HepG2 (cell line): ENCODE measurements around the gene CDC34. TPM values are rescaled to one million over a fixed set of nuclear protein-coding genes. Genes with fewer than 3 reads are reported as not detected.

Experiments used
- AGO2 ChIP-seq: fragments of 200-400 bp; formaldehyde crosslinking; optimal IDR thresholded peaks from 2 replicates; pipeline ENCODE3; 2017; ENCODE audit warnings: mild to moderate bottlenecking, low read depth, low read length, moderate library complexity
- ARHGAP35 ChIP-seq: sonication (generic); formaldehyde crosslinking; IDR thresholded peaks from 2 replicates; pipeline ENCODE4 v1.9.0; 2022; ENCODE audit warnings: mild to moderate bottlenecking, inconsistent platforms, moderate library complexity, missing genetic modification reagents, borderline replicate concordance
- FOXK1 ChIP-seq: sonication (generic); formaldehyde crosslinking; IDR thresholded peaks from 2 replicates; pipeline ENCODE4 v1.4.0; 2020; ENCODE audit warnings: low read depth, missing genetic modification reagents, borderline replicate concordance
- HMG20B ChIP-seq: conservative IDR thresholded peaks from 2 replicates; pipeline ENCODE4 v1.6.1; 2016; ENCODE audit warnings: missing genetic modification reagents, missing compliant biosample characterization
- RARA ChIP-seq: IDR thresholded peaks from 2 replicates; pipeline ENCODE4 v1.6.1; 2016; ENCODE audit warnings: missing genetic modification reagents, missing compliant biosample characterization
- RNF2 ChIP-seq: fragments of 450-650 bp; conservative IDR thresholded peaks from 2 replicates; pipeline ENCODE4 v1.6.1; 2016; ENCODE audit warnings: low read depth
- TSC22D2 ChIP-seq: sonication (generic); formaldehyde crosslinking; IDR thresholded peaks from 2 replicates; pipeline ENCODE4 v1.5.1; 2020; ENCODE audit warnings: missing genetic modification reagents, mild to moderate bottlenecking, borderline replicate concordance
- ZFX ChIP-seq: sonication (generic); formaldehyde crosslinking; IDR thresholded peaks from 2 replicates; pipeline ENCODE4 v1.4.0; 2020; ENCODE audit warnings: mild to moderate bottlenecking, low read depth, missing genetic modification reagents, moderate library complexity
- ZNF17 ChIP-seq: sonication (generic); formaldehyde crosslinking; IDR thresholded peaks from 2 replicates; pipeline ENCODE4 v1.5.0; 2020; ENCODE audit warnings: mild to moderate bottlenecking, missing genetic modification reagents
- ZNF263 ChIP-seq: sonication (generic); formaldehyde crosslinking; IDR thresholded peaks from 2 replicates; pipeline ENCODE4 v1.4.0; 2020; ENCODE audit warnings: missing genetic modification reagents
- ZNF510 ChIP-seq: sonication (generic); formaldehyde crosslinking; IDR thresholded peaks from 2 replicates; pipeline ENCODE4 v1.4.0; 2020; ENCODE audit warnings: low read depth, mild to moderate bottlenecking, missing genetic modification reagents
- polyA plus RNA-seq, 8 experiments: library from polyadenylated mRNA; depleted of rRNA in 3 of 8; stranded (reverse) in 7 of 8; unstranded in 1 of 8; fragments of >200 nt; fragmentation: Illumina TruSeq in 4 of 8; extraction: Trizol in 4 of 8; gene quantifications; 2 replicates each; pipeline versions ENCODE4 v1.2.1 to v1.2.3, GENCODE V29; 2011 to 2016; ENCODE audit warnings: low read depth in 4 of 8, missing spikeins in 1 of 8, mixed read lengths in 1 of 8; ENCODE audit not compliant: insufficient read depth in 1 of 8
- total RNA-seq, 5 experiments: library from RNA; depleted of rRNA; stranded (reverse); fragments of >200 nt; fragmentation: Illumina TruSeq; extraction: Trizol; gene quantifications; 2 replicates each; pipeline ENCODE4 v1.2.3, GENCODE V29; 2016; ENCODE audit warnings: low read depth in 1 of 5
- TF ChIP-seq, protein P1 (sequence below), 2 experiments: sonication (generic) in 1 of 2; formaldehyde crosslinking in 1 of 2; IDR thresholded peaks; 2 replicates each; pipeline versions ENCODE4 v1.4.0 to v1.6.1; 2018 to 2020; ENCODE audit warnings: missing genetic modification reagents in 2 of 2, borderline replicate concordance in 1 of 2, low read depth in 1 of 2, mild to moderate bottlenecking in 1 of 2, missing biosample characterization in 1 of 2
- TF ChIP-seq, protein P2 (sequence below): IDR thresholded peaks from 2 replicates; pipeline ENCODE4 v1.6.1; 2012; ENCODE audit warnings: inconsistent platforms
- TF ChIP-seq, protein P3 (sequence below): sonication (generic); formaldehyde crosslinking; IDR thresholded peaks from 2 replicates; pipeline ENCODE4 v1.4.0; 2020; ENCODE audit warnings: missing genetic modification reagents, mild to moderate bottlenecking, borderline replicate concordance
- TF ChIP-seq, protein P4 (sequence below): IDR thresholded peaks from 2 replicates; pipeline ENCODE4 v1.6.1; 2016; ENCODE audit warnings: mild to moderate bottlenecking
- TF ChIP-seq, protein P5 (sequence below): IDR thresholded peaks from 2 replicates; pipeline ENCODE4 v1.4.0; 2020; ENCODE audit warnings: mild to moderate bottlenecking, missing genetic modification reagents
- TF ChIP-seq, protein P6 (sequence below): sonication (generic); formaldehyde crosslinking; IDR thresholded peaks from 2 replicates; pipeline ENCODE4 v1.4.0; 2020; ENCODE audit warnings: missing genetic modification reagents

The CDC34 gene
- total and polyA plus RNA-seq, 2 of the 13 experiments (the other 11 are each of a cell fraction or from before 2014, with no cell fraction given): 138 to 150 TPM

DNA sequence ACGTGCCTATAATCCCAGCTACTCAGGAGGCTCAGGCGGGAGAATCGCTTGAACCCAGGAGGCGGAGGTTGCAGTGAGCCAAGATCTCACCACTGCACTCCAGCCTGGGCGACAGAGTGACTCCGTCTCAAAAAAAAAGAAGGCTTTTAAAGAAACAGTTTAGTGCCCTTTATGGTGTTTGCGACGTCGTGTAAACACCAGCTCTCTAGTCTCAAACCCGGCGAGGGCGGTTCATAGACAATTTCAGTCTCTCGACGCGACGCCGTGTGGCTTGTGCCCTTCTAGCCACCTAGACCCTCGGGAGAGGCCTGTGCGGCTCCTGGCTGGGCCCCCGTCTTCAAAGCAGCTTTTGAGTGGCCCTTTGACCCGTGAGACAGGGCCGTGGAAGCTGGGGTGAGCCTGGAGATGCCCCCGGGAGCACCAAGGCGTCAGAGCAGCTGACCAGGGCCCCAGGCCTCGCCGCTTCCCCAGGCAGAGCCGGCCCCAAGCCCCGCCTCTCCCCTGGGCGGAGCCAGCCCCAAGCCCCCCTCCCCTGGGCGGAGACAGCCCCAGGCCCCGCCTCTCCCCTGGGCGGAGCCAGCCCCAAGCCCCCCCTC is 40.3 kb upstream of the CDC34 start (continued):
- TF ChIP-seq HMG20B (CRISPR knock-in tag) (0 out of 2 replicates have a peak, but pooled peaks have one; percentile 27), ZNF263 (CRISPR knock-in tag) (peak; percentile 76), AGO2 (peak; percentile 46), ARHGAP35 (CRISPR knock-in tag) (peak; percentile 46; the same call in 1 of the 2 replicates), ZFX (CRISPR knock-in tag) (peak; percentile 93), RARA (CRISPR knock-in tag) (peak; percentile 38; the same call in 1 of the 2 replicates), RNF2 (peak; percentile 58; the same call in 1 of the 2 replicates), ZNF510 (CRISPR knock-in tag) (peak; percentile 42; the same call in 1 of the 2 replicates), FOXK1 (CRISPR knock-in tag) (no peak; the same call in 1 of the 2 replicates), ZNF17 (CRISPR knock-in tag) (no peak), TSC22D2 (CRISPR knock-in tag) (no peak)
- TF ChIP-seq, protein P1, sequence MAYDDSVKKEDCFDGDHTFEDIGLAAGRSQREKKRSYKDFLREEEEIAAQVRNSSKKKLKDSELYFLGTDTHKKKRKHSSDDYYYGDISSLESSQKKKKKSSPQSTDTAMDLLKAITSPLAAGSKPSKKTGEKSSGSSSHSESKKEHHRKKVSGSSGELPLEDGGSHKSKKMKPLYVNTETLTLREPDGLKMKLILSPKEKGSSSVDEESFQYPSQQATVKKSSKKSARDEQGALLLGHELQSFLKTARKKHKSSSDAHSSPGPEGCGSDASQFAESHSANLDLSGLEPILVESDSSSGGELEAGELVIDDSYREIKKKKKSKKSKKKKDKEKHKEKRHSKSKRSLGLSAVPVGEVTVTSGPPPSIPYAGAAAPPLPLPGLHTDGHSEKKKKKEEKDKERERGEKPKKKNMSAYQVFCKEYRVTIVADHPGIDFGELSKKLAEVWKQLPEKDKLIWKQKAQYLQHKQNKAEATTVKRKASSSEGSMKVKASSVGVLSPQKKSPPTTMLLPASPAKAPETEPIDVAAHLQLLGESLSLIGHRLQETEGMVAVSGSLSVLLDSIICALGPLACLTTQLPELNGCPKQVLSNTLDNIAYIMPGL (CRISPR knock-in tag; IDR thresholded peaks at IDR 0.05; ENCODE audit: borderline replicate concordance in 1 of 2, low read depth in 1 of 2): peak; percentile 36 to 70; a peak in 2 of 4 replicates
- TF ChIP-seq, protein P2, sequence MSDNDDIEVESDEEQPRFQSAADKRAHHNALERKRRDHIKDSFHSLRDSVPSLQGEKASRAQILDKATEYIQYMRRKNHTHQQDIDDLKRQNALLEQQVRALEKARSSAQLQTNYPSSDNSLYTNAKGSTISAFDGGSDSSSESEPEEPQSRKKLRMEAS: peak; percentile 57
- TF ChIP-seq, protein P3, sequence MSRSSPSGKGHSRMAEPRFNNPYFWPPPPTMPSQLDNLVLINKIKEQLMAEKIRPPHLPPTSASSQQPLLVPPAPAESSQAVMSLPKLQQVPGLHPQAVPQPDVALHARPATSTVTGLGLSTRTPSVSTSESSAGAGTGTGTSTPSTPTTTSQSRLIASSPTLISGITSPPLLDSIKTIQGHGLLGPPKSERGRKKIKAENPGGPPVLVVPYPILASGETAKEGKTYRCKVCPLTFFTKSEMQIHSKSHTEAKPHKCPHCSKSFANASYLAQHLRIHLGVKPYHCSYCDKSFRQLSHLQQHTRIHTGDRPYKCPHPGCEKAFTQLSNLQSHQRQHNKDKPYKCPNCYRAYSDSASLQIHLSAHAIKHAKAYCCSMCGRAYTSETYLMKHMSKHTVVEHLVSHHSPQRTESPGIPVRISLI: 0 out of 2 replicates have a peak, but pooled peaks have one; percentile 27
- TF ChIP-seq, protein P4, sequence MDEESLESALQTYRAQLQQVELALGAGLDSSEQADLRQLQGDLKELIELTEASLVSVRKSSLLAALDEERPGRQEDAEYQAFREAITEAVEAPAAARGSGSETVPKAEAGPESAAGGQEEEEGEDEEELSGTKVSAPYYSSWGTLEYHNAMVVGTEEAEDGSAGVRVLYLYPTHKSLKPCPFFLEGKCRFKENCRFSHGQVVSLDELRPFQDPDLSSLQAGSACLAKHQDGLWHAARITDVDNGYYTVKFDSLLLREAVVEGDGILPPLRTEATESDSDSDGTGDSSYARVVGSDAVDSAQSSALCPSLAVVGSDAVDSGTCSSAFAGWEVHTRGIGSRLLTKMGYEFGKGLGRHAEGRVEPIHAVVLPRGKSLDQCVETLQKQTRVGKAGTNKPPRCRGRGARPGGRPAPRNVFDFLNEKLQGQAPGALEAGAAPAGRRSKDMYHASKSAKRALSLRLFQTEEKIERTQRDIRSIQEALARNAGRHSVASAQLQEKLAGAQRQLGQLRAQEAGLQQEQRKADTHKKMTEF (CRISPR knock-in tag): peak; percentile 65; the same call in 1 of the 2 replicates
- TF ChIP-seq, protein P5, sequence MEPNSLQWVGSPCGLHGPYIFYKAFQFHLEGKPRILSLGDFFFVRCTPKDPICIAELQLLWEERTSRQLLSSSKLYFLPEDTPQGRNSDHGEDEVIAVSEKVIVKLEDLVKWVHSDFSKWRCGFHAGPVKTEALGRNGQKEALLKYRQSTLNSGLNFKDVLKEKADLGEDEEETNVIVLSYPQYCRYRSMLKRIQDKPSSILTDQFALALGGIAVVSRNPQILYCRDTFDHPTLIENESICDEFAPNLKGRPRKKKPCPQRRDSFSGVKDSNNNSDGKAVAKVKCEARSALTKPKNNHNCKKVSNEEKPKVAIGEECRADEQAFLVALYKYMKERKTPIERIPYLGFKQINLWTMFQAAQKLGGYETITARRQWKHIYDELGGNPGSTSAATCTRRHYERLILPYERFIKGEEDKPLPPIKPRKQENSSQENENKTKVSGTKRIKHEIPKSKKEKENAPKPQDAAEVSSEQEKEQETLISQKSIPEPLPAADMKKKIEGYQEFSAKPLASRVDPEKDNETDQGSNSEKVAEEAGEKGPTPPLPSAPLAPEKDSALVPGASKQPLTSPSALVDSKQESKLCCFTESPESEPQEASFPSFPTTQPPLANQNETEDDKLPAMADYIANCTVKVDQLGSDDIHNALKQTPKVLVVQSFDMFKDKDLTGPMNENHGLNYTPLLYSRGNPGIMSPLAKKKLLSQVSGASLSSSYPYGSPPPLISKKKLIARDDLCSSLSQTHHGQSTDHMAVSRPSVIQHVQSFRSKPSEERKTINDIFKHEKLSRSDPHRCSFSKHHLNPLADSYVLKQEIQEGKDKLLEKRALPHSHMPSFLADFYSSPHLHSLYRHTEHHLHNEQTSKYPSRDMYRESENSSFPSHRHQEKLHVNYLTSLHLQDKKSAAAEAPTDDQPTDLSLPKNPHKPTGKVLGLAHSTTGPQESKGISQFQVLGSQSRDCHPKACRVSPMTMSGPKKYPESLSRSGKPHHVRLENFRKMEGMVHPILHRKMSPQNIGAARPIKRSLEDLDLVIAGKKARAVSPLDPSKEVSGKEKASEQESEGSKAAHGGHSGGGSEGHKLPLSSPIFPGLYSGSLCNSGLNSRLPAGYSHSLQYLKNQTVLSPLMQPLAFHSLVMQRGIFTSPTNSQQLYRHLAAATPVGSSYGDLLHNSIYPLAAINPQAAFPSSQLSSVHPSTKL (CRISPR knock-in tag): 0 out of 2 replicates have a peak, but pooled peaks have one; percentile 6
- TF ChIP-seq, protein P6, sequence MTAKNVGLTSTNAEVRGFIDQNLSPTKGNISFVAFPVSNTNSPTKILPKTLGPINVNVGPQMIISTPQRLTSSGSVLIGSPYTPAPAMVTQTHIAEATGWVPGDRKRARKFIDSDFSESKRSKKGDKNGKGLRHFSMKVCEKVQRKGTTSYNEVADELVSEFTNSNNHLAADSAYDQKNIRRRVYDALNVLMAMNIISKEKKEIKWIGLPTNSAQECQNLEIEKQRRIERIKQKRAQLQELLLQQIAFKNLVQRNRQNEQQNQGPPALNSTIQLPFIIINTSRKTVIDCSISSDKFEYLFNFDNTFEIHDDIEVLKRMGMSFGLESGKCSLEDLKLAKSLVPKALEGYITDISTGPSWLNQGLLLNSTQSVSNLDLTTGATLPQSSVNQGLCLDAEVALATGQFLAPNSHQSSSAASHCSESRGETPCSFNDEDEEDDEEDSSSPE: 0 out of 2 replicates have a peak, but pooled peaks have one; percentile 25
